AG10803 (cell line): ENCODE results near the gene INTS7.
A peak's percentile ranks its signal among the peaks of the same experiment; 100 is the strongest.
"Not testable (repeated sequence)": the region's sequence is repeated elsewhere in the genome, so short reads cannot be mapped to it uniquely, and the experiment has no call there.

ENCODE experiments used
- DNase-seq: peaks from one replicate; pipeline ENCODE4 v3.0.0; 2010; ENCODE audit warnings: low read depth
- H3K4me3 ChIP-seq: 2 replicates; pipeline ENCODE4 v1.5.1; 2011; ENCODE audit warnings: mild to moderate bottlenecking, low read length, control low read depth
- TF ChIP-seq, protein P1 (sequence below): conservative IDR thresholded peaks from 2 replicates; pipeline ENCODE4 v1.5.1; 2011; ENCODE audit warnings: mild to moderate bottlenecking, low read length, control low read depth, inconsistent platforms

Gene INTS7

DNA sequence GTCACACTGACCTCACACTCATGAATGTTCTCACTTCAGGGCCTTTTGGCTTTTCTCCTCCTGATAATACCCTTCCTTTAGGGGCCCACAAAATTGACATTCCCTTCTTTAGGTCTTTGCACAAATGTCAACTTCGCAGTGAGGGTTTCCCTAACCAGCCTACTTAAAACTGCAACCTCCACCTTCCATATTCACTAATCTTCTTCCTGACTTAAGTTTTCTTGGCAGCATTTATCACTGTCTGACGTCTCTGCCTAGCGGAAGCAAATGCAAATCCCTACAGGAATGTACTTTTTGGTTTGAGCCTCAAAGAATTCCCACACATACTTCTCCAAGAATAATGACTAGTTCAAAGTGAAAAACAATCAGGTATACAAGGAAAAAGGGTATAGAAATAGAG is 32.8 kb downstream of the INTS7 start:
- no peak overlapping the region for H3K4me3 ChIP-seq
- DNase-seq, result no peak
- TF ChIP-seq, protein P1, sequence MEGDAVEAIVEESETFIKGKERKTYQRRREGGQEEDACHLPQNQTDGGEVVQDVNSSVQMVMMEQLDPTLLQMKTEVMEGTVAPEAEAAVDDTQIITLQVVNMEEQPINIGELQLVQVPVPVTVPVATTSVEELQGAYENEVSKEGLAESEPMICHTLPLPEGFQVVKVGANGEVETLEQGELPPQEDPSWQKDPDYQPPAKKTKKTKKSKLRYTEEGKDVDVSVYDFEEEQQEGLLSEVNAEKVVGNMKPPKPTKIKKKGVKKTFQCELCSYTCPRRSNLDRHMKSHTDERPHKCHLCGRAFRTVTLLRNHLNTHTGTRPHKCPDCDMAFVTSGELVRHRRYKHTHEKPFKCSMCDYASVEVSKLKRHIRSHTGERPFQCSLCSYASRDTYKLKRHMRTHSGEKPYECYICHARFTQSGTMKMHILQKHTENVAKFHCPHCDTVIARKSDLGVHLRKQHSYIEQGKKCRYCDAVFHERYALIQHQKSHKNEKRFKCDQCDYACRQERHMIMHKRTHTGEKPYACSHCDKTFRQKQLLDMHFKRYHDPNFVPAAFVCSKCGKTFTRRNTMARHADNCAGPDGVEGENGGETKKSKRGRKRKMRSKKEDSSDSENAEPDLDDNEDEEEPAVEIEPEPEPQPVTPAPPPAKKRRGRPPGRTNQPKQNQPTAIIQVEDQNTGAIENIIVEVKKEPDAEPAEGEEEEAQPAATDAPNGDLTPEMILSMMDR, result no peak

DNA sequence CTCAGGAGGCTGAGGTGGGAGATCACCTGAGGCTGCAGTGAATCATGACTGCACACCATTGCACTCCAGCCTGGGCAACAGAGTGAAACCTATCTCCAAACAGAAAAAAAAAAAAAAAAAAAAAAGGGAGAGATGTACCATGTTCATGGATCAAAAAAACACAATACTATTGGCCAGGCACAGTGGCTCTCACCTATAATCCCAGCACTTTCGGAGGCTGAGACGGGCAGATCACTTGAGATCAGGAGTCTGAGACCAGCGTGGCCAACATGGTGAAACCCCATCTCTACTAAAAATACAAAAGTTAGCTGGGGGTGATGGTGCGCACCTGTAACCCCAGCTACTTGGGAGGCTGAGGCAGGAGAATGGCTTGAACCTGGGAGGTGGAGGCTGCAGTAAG is 37.9 kb downstream of the INTS7 start:
- H3K4me3 ChIP-seq, DNase-seq: not testable (repeated sequence)

DNA sequence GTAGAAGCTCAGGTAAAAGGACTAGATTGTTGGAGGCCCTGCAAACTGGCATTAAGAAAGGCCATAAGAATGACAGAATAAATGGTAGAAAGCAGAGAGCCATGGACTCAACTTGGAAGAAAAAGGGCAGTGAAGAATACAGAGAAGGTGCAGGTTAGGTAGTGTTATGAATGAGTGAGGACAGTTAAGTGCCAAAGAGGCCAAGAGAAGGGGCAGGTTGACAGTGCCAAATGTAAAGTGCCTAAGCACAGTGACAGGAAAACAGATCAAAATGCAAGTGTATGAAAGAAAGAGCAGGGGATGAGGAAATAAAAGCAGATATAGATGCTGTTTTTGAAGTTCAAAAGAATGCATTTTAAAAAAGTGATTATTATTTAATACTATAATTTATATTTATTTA is 43.7 kb downstream of the INTS7 start:
- no peak for DNase-seq
- H3K4me3 ChIP-seq, result no peak overlapping the region
- TF ChIP-seq, protein P1, result no peak

DNA sequence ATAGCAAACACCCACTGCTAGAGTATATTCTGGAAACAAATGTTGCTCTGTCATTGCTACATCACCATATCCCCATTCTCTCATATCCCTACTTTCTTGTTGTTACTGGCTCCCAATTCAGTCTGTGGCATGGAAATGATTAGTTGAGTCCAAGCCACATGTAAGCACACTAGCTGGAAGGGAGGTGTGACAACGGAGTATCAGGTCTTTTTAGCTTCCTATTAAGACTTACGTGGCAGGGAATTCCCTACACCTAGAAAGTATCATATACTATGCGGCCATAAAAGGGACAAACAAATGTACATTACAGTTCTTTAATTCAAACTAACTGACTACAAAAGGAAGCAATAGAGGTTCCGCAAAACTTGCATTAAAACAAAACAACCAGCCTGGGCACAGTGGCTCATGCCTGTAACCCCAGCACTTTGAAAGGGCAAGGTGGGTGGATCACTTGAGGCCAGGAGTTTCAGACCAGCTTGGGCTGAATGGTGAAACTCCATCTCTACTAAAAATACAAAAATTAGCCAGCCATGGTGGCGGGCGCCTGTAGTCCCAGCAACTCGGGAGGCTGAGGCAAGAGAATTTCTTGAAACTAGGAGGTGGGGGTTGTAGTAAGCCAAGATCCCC is 48.6 kb downstream of the INTS7 start:
- no peak overlapping the region for H3K4me3 ChIP-seq
- TF ChIP-seq, protein P1, result no peak
- DNase-seq, result no peak

DNA sequence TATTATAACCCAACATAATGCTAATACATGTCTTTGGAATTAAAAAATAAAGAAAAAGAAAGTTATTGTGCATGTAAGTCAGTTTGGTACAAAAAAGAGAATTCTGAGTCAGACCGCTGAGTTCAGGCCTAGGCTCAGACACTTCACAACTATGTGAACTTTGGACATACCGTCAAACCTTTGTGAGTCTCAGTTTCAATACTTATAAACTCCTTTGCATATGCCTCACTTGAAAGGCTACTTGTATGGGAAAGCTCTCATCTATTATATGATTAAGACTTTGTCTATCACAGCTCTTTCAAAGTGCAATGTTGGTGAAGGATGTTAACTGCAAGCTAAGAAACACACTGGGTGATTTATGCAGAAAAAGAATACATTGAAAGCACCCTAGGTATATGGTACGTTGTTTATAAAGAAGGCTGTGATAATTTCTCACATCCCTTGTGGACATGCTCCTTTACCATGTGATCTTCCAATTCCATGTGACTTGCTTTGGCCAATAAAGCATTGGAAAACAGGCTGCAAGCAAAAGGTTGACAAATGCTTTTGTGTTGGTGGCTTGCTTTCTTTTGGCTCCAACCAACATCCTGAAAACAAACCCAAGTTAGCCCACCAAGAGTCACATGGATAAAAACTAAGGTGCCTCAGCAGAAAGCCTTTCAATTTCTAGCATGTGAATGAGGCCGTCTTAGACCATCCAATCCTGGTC is 49.6 kb downstream of the INTS7 start:
- no peak overlapping the region for H3K4me3 ChIP-seq
- no peak for DNase-seq
- TF ChIP-seq, protein P1, result no peak

DNA sequence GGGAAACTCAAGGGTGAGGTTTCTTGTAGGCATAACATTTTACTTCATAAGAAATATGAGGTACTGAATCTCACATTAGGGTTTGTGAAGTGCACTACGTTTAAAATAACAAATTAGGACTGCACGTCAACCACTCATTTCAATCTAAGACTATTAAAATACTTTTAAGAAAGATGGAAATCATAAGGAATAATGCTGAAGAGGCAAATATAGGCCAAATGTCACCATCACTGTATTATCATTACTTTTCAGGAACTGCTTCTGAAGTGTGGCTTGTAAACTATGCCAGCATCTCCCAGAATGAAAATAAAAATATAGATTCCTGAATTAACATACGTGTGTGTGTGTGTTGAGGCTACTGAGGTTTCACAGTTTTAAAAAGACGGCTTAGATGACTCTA is 56.8 kb downstream of the INTS7 start:
- no peak overlapping the region for H3K4me3 ChIP-seq
- TF ChIP-seq, protein P1, result no peak
- DNase-seq, result no peak

DNA sequence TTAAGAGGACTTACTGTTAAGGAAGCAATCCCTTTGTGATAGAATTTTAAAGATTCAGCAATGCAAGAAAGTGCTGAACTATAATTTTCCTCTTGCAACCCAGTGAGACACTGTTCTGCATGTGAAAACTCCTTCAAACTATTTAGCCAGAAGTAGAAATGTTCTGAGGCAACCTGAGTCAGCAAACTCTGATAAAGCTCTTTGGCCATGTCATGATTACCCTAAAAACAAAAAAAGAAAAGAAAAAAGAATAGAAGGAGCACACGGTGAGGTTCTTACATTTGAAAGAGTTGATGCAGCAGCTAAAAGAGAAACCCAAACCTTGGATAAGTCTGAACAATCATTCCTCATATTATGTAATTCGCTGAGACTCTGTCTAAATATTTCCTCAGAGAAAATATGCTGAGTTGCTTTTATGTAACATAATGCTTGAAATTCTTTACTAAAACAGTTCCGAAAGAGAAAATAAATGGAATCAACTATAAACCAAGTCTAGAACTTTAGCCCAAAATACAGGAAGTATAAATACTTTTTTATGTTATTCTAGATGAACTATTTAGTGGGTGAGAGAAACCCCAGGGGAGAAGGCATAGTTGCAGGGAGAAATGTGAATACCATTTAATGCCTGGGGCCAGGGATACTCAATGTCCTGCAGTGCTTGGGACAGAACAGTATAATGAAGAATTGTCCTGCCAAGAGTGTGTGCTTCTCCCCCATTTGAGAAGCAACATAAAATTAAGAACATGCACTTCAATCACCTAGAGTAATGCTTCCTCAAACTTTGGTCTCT is 60.0 kb downstream of the INTS7 start:
- no peak overlapping the region for H3K4me3 ChIP-seq
- TF ChIP-seq, protein P1, result no peak
- peak; percentile 35 for DNase-seq
